Measurements from ENCODE around the gene PDE4D.
A peak's percentile ranks its signal among the peaks of the same experiment; 100 is the strongest.

PDE4D gene

GRCh38 chr5:59107692-59108091, 785.8 kb downstream of the PDE4D start:
- H3K36me3 Mint-ChIP-seq: no peaks in the 10 kb centered on the region
- peaks cover 21% of the 10 kb centered on the region for H3K4me1 Mint-ChIP-seq
- no peak for DNase-seq (ENCODE audit: low spot score in 2 of 2)
- no peak overlapping the region for H3K4me3 Mint-ChIP-seq
- no peak for ATAC-seq
- no peak overlapping the region for H3K27ac Mint-ChIP-seq
- H3K9me3 Mint-ChIP-seq: no peaks in the 10 kb centered on the region

GRCh38 chr5:59104400-59105127, 789.0 kb downstream of the PDE4D start:
- Mint-ChIP-seq H3K9me3 (no peaks in the 10 kb centered on the region), H3K36me3 (no peaks in the 10 kb centered on the region), H3K27ac (no peak overlapping the region), H3K4me1 (peaks cover 40% of the 10 kb centered on the region), H3K4me3 (no peak overlapping the region)
- DNase-seq (ENCODE audit: low spot score in 2 of 2) (no peak), ATAC-seq (no peak)

GRCh38 chr5:59103303-59103702, 790.2 kb downstream of the PDE4D start:
- Mint-ChIP-seq H3K27ac (peak overlapping the region; percentile 41), H3K4me3 (no peak overlapping the region), H3K4me1 (peaks cover 50% of the 10 kb centered on the region), H3K9me3 (no peaks in the 10 kb centered on the region), H3K36me3 (no peaks in the 10 kb centered on the region)
- ATAC-seq: no peak
- DNase-seq (ENCODE audit: low spot score in 2 of 2): no peak

- Mint-ChIP-seq H3K4me1 (peaks cover 48% of the 10 kb centered on the region), H3K27ac (peak overlapping the region; percentile 41), H3K4me3 (no peak overlapping the region), H3K36me3 (no peaks in the 10 kb centered on the region), H3K9me3 (no peaks in the 10 kb centered on the region)
- no peak for ATAC-seq
- no peak for DNase-seq (ENCODE audit: low spot score in 2 of 2)
These were observed 791.1 kb downstream of the PDE4D start for GRCh38 chr5:59102437-59102836.

- no peaks in the 10 kb centered on the region for H3K9me3 Mint-ChIP-seq
- peak overlapping the region; percentile 91 for H3K27ac Mint-ChIP-seq
- ATAC-seq (no peak), DNase-seq (ENCODE audit: low spot score in 2 of 2) (no peak)
- H3K36me3 Mint-ChIP-seq: no peaks in the 10 kb centered on the region
- H3K4me1 Mint-ChIP-seq: peaks cover 57% of the 10 kb centered on the region
- H3K4me3 Mint-ChIP-seq: no peak overlapping the region
These were observed 792.7 kb downstream of the PDE4D start for GRCh38 chr5:59100875-59101274.

- Mint-ChIP-seq H3K36me3 (no peaks in the 10 kb centered on the region), H3K4me1 (peaks cover 59% of the 10 kb centered on the region), H3K27ac (peak overlapping the region; percentile 91), H3K9me3 (no peaks in the 10 kb centered on the region), H3K4me3 (peak overlapping the region; percentile 65)
- ATAC-seq (no peak), DNase-seq (ENCODE audit: low spot score in 2 of 2) (no peak)
These were observed 793.6 kb downstream of the PDE4D start for GRCh38 chr5:59099995-59100345.

GRCh38 chr5:59099270-59099994, 794.1 kb downstream of the PDE4D start:
- H3K36me3 Mint-ChIP-seq: no peaks in the 10 kb centered on the region
- DNase-seq (ENCODE audit: low spot score in 2 of 2): peak; percentile 28 to 70
- no peaks in the 10 kb centered on the region for H3K9me3 Mint-ChIP-seq
- peak overlapping the region; percentile 65 for H3K4me3 Mint-ChIP-seq
- ATAC-seq: peak; percentile 99
- H3K27ac Mint-ChIP-seq: peak overlapping the region; percentile 91
- peaks cover 55% of the 10 kb centered on the region for H3K4me1 Mint-ChIP-seq

- DNase-seq (ENCODE audit: low spot score in 2 of 2) (peak in 1 of 2 donors; percentile 53), ATAC-seq (peak; percentile 42)
- peak overlapping the region; percentile 65 for H3K4me3 Mint-ChIP-seq
- H3K27ac Mint-ChIP-seq: peak overlapping the region; percentile 91
- H3K9me3 Mint-ChIP-seq: no peaks in the 10 kb centered on the region
- H3K36me3 Mint-ChIP-seq: no peaks in the 10 kb centered on the region
- peaks cover 55% of the 10 kb centered on the region for H3K4me1 Mint-ChIP-seq
These were observed 794.8 kb downstream of the PDE4D start for GRCh38 chr5:59098743-59099142.

- no peak overlapping the region for H3K27ac Mint-ChIP-seq
- DNase-seq (ENCODE audit: low spot score in 2 of 2): no peak
- H3K4me3 Mint-ChIP-seq: no peak overlapping the region
- H3K36me3 Mint-ChIP-seq: no peaks in the 10 kb centered on the region
- no peaks in the 10 kb centered on the region for H3K9me3 Mint-ChIP-seq
- peaks cover 58% of the 10 kb centered on the region for H3K4me1 Mint-ChIP-seq
- ATAC-seq: no peak
These were observed 795.8 kb downstream of the PDE4D start for GRCh38 chr5:59097712-59098111.

GRCh38 chr5:59097116-59097515, 796.4 kb downstream of the PDE4D start:
- no peak overlapping the region for H3K27ac Mint-ChIP-seq
- peaks cover 57% of the 10 kb centered on the region for H3K4me1 Mint-ChIP-seq
- H3K4me3 Mint-ChIP-seq: no peak overlapping the region
- no peaks in the 10 kb centered on the region for H3K9me3 Mint-ChIP-seq
- ATAC-seq (no peak), DNase-seq (ENCODE audit: low spot score in 2 of 2) (no peak)
- H3K36me3 Mint-ChIP-seq: no peaks in the 10 kb centered on the region

- Mint-ChIP-seq H3K4me1 (peaks cover 51% of the 10 kb centered on the region), H3K4me3 (peak overlapping the region; percentile 10), H3K36me3 (no peaks in the 10 kb centered on the region), H3K9me3 (no peaks in the 10 kb centered on the region), H3K27ac (peak overlapping the region; percentile 50)
- no peak for DNase-seq (ENCODE audit: low spot score in 2 of 2)
- ATAC-seq: no peak
These were observed 798.0 kb downstream of the PDE4D start for GRCh38 chr5:59095480-59095879.

GRCh38 chr5:59094864-59095263, 798.7 kb downstream of the PDE4D start:
- no peak for DNase-seq (ENCODE audit: low spot score in 2 of 2)
- Mint-ChIP-seq H3K4me1 (peaks cover 44% of the 10 kb centered on the region), H3K36me3 (no peaks in the 10 kb centered on the region), H3K9me3 (no peaks in the 10 kb centered on the region), H3K27ac (no peak overlapping the region), H3K4me3 (no peak overlapping the region)
- no peak for ATAC-seq

GRCh38 chr5:59093329-59093728, 800.2 kb downstream of the PDE4D start:
- Mint-ChIP-seq H3K4me3 (no peak overlapping the region), H3K27ac (no peak overlapping the region), H3K4me1 (peaks cover 32% of the 10 kb centered on the region), H3K36me3 (no peaks in the 10 kb centered on the region), H3K9me3 (no peaks in the 10 kb centered on the region)
- ATAC-seq (no peak), DNase-seq (ENCODE audit: low spot score in 2 of 2) (no peak)

GRCh38 chr5:59092758-59093157, 800.8 kb downstream of the PDE4D start:
- Mint-ChIP-seq H3K36me3 (no peaks in the 10 kb centered on the region), H3K9me3 (no peaks in the 10 kb centered on the region), H3K4me3 (peak overlapping the region; percentile 2), H3K4me1 (peaks cover 36% of the 10 kb centered on the region), H3K27ac (no peak overlapping the region)
- no peak for ATAC-seq
- no peak for DNase-seq (ENCODE audit: low spot score in 2 of 2)

- Mint-ChIP-seq H3K27ac (no peak overlapping the region), H3K9me3 (no peaks in the 10 kb centered on the region), H3K4me1 (peaks cover 32% of the 10 kb centered on the region), H3K4me3 (no peak overlapping the region), H3K36me3 (no peaks in the 10 kb centered on the region)
- no peak for ATAC-seq
- no peak for DNase-seq (ENCODE audit: low spot score in 2 of 2)
These were observed 801.6 kb downstream of the PDE4D start for GRCh38 chr5:59091965-59092364.

- no peaks in the 10 kb centered on the region for H3K9me3 Mint-ChIP-seq
- no peak overlapping the region for H3K27ac Mint-ChIP-seq
- DNase-seq (ENCODE audit: low spot score in 2 of 2) (no peak), ATAC-seq (no peak)
- H3K4me3 Mint-ChIP-seq: no peak overlapping the region
- no peaks in the 10 kb centered on the region for H3K36me3 Mint-ChIP-seq
- peaks cover 22% of the 10 kb centered on the region for H3K4me1 Mint-ChIP-seq
These were observed 803.2 kb downstream of the PDE4D start for GRCh38 chr5:59090323-59090722.

Data from stimulated activated effector memory CD8-positive, alpha-beta T cell treated with anti-CD3 and anti-CD28 coated beads, Interleukin-12 subunit alpha, Interleukin-12 subunit beta, amount 100 ng/mL, for 72 hours (primary cell).